HG02943 (cell line): Measurements from ENCODE around the gene SHMT2.

Experiments
- ATAC-seq: cut with Tn5 transposase; IDR thresholded peaks from one replicate; pipeline ENCODE4 v1.9.1; 2021; ENCODE audit warnings: mild to moderate bottlenecking, low read depth, moderate library complexity; ENCODE audit not compliant: unreplicated experiment

SHMT2 gene

DNA sequence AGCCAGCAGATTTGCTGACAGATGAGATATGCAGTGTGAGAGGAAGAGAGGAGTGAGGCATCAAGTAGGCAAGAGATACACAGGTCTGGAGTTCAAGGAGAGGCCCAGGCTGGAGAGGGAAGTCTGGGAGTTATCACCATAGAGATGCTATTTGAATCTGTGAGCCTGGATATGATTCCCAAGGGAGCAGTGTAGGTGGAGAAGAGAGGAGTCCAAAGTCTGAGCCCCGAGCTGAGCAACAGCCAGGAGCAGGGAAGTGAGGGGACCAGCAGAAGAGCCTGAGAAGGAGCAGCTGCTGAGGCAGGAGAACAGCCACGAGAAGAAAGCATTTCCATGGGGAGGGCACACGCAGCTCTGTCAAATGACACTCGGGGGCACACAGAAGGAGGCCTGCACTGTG lies 33.1 kb upstream of the SHMT2 start:
- no peak for ATAC-seq

DNA sequence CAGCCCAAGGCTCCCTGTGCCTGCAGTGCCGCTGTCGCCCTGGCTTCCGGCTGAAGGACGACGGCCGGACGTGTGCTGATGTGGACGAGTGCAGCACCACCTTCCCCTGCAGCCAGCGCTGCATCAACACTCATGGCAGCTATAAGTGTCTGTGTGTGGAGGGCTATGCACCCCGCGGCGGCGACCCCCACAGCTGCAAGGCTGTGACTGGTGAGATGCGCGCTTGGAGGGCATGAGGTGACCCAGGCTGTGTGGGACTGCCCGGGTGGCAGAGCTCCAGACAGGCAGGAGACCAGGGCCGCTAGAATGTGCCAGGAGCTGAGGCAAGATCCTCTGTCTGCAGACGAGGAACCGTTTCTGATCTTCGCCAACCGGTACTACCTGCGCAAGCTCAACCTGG lies 32.6 kb upstream of the SHMT2 start:
- no peak for ATAC-seq

DNA sequence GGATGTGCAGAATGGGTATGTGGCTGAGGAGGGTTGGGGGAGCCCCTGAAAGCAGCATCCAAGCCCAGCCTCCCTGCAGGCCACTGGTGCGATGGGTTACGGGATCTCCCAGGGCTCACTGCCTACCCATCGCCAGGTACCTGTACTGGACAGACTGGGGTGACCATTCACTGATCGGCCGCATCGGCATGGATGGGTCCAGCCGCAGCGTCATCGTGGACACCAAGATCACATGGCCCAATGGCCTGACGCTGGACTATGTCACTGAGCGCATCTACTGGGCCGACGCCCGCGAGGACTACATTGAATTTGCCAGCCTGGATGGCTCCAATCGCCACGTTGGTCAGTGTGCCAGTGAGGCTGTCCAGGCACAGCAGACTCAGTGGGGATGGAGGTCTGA lies 31.2 kb upstream of the SHMT2 start:
- no peak for ATAC-seq

DNA sequence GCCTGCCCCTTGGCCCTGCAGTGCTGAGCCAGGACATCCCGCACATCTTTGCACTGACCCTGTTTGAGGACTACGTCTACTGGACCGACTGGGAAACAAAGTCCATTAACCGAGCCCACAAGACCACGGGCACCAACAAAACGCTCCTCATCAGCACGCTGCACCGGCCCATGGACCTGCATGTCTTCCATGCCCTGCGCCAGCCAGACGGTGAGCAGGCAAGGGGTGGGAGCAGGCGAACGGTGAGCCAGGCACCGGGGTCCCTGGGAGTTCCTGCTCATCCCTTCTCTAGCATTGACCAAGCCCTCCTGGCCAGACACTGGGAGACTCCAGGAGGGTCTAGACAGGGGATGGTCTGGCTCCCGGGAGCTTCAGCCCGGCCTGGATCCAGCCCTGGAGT lies 30.3 kb upstream of the SHMT2 start:
- no peak for ATAC-seq

DNA sequence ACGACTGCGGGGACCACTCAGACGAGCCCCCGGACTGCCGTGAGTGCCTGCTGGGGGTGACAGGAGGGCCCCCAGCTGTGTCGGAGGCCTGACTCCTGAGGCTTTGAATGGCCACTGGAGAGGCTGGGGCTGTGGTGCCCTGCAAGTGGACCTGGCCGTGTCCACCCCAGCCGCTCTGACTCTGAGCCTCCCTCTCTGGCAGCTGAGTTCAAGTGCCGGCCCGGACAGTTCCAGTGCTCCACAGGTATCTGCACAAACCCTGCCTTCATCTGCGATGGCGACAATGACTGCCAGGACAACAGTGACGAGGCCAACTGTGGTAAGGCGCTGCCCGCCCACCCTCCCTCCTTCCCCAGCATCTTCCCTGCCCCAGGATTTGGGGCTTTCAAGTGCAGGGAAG lies 29.0 kb upstream of the SHMT2 start:
- no peak for ATAC-seq

DNA sequence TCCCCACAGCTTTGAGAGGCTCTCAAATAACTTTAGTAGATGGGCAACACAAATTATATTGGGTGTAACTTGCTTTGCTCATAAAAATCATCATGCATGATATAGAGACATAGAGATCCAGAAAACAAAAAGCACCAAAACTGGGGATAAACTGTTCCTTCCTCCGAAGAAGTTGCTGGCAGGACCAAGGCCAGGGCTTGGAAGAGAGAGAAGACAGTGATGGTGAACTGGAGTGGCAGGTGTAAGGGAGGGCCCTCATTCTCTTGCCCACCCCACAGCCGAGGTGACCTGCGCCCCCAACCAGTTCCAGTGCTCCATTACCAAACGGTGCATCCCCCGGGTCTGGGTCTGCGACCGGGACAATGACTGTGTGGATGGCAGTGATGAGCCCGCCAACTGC lies 28.3 kb upstream of the SHMT2 start:
- no peak for ATAC-seq

DNA sequence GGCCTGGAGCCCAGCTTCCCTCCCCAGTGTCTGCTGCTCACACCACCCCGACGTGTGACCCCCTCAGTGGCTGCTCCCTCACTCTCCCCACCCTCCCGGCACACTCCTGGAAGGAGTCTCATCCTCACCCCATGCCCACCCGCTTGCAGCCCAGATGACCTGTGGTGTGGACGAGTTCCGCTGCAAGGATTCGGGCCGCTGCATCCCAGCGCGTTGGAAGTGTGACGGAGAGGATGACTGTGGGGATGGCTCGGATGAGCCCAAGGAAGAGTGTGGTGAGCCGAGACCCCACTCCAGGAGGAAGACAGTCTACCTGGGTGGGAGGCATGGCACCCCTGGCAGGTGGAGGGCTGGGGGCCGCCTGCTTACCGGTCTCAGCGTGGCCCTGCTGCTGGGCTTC lies 27.9 kb upstream of the SHMT2 start:
- no peak for ATAC-seq

DNA sequence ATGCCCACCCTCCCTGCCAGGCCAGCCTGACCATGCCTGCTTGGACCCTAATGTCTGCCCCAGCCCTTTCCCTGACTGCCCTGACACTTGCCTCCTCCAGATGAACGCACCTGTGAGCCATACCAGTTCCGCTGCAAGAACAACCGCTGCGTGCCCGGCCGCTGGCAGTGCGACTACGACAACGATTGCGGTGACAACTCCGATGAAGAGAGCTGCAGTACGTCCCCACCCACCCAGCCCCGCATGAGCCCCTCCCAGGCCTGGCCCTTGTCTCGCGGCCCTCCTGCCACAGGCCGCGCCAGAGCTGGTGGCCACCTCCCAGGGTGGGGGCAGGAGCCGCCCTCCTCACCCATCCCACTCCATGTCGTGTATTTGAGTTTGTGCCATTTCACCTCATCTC lies 27.2 kb upstream of the SHMT2 start:
- no peak for ATAC-seq

DNA sequence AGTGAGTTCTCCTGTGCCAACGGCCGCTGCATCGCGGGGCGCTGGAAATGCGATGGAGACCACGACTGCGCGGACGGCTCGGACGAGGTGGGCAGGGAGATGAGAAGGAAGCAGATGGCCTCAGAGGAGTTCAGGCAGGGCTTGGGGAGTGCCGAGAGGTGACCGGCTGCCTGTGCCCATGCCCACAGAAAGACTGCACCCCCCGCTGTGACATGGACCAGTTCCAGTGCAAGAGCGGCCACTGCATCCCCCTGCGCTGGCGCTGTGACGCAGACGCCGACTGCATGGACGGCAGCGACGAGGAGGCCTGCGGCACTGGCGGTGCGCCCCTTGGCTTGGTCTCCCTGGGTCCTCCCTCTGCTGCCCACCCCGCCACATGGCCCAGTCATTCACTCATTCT lies 26.3 kb upstream of the SHMT2 start:
- no peak for ATAC-seq

DNA sequence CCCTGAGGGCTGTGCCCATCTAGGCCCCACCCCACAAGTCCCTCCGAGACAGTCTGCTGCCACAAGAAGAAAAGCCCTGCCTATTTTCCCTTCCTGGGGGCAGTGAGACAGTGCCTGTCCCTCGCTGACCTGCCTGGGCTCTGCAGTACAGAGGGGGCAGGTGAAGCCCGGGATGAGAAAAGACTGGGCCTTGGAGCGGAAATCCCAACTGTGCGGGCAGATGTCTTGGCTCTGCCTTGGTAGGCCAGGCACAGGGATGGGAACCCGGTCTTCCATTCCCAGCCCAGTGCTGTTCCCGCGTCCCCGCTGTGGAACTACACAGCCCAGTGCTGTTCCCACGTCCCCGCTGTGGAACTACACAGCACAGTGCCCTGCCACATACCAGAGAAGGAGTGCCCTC lies 25.7 kb upstream of the SHMT2 start:
- no peak for ATAC-seq

DNA sequence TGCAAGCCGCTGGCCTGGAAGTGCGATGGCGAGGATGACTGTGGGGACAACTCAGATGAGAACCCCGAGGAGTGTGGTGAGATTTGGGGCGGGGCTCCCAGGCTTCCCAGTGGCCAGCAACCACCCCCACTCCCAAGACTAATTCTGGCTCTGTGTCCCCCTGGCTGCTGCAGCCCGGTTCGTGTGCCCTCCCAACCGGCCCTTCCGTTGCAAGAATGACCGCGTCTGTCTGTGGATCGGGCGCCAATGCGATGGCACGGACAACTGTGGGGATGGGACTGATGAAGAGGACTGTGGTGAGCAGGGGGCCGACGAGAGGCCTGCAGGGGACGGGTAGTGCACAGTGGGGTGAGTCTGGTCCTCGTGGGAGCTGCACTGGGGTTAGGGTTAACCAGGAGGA lies 25.1 kb upstream of the SHMT2 start:
- ATAC-seq, result no peak

DNA sequence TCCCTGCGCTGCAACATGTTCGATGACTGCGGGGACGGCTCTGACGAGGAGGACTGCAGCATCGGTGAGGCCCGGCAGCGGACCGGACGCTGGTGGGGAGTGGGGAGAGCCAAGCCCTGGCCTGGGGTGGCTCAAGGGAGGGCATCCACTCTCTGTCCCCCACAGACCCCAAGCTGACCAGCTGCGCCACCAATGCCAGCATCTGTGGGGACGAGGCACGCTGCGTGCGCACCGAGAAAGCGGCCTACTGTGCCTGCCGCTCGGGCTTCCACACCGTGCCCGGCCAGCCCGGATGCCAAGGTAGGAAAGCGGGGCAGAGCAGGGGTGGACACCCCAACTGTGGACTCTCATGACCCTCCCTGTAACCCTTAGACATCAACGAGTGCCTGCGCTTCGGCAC lies 24.3 kb upstream of the SHMT2 start:
- no peak for ATAC-seq

DNA sequence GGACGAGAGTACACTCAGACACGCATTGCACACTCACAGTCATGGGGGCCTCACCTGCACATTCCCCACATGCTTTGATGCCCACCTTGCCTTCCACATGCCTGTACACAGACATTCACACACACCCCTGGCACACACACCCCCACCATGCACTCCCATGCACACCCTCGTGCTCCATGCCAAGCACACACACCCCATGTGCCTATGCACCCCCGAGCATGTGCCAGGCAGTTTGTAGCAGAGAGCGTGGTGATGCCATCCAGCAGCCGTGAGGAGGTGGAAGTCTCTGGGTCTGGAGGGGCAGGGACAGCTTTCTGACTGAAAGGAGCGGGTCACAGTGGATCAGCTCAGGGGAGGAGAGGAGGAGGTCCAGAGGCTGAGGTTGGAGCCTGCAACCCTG lies 23.6 kb upstream of the SHMT2 start:
- no peak for ATAC-seq

DNA sequence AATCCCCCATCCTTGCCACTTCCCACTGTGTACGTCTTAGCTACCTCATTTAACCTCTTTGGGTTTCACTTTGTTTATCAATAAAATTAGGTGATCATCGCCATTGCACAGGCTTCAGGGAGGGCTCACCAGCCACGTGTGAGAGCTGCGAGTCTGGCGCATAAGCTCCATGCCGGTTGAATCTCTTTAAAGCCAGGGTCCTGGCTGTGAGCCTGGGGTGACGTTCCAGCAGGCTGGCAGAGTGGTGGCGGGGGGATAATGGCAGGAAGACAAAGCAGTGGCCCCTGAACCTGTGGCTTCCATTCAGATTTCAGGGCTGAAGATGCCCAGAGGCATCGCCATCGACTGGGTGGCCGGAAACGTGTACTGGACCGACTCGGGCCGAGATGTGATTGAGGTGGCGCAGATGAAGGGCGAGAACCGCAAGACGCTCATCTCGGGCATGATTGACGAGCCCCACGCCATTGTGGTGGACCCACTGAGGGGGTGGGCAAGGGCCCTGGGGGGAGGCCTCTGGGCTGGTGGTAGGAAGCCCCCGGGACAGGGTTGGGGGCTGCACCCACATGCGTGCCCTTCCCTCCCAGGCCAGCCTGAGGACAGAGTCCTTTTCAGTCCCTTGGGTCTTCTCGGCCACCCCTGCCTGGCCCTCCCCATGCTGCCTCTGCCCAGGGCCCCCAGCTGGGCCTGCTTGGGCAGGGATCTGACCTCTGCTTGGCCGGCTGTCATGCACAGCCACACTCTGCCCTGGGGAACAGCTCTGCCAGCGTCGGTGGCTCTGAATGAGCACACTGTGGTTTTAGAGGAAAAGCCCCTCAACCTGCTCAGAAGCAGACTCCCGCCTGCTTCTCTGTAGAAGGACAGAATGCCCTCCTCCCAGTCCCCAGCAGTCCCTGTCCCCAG lies 21.5 kb upstream of the SHMT2 start:
- ATAC-seq, result no peak

DNA sequence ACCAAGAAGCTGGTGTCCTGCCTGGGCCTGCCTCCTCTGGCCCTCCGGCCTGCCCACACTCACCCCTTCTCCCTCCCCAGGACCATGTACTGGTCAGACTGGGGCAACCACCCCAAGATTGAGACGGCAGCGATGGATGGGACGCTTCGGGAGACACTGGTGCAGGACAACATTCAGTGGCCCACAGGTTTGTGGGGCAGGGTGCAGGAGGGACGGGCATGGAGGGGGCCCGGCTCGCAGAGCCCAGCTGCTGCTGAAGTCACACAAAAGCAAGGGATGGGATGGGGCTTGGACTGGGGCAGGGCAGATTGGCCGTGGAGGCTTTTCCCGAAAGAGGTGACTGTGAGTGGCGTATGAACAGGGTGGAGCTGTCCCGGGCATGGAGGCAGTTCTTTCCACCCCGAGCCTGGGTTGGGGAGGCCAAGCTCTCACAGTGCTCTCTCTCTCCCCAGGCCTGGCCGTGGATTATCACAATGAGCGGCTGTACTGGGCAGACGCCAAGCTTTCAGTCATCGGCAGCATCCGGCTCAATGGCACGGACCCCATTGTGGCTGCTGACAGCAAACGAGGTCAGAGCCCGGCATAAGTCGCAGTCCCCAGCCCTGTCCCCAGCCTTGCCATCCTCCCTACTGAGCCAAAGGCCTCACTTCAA lies 20.8 kb upstream of the SHMT2 start:
- no peak for ATAC-seq

DNA sequence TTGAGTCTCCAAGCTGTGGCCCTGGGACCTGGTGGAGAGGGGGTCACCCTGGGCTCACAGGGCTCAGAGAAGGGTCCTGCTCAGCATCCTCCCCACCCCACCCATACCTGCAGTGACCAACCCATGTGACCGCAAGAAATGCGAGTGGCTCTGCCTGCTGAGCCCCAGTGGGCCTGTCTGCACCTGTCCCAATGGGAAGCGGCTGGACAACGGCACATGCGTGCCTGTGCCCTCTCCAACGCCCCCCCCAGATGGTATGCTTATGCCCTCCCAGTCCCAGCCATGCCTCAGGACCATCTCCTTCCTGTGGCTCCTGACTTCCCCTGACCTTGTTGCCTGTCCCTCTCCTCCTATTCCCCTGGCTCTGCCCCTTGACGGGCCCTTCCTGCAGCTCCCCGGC lies 19.6 kb upstream of the SHMT2 start:
- no peak for ATAC-seq

DNA sequence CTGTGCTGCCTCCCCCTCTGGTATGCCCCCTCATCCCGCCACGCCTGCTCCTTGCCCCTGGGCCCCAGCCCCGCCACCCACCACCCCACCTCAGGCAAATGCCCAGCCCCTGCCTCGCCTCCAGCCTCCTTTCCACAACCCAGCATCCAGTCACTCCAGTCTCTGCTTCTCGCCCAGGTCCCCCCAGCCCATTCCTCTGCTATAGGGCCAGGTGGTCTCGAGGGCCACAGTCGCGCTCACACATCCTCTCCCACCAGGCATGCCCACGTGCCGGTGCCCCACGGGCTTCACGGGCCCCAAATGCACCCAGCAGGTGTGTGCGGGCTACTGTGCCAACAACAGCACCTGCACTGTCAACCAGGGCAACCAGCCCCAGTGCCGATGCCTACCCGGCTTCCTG lies 19.1 kb upstream of the SHMT2 start:
- ATAC-seq, result no peak

DNA sequence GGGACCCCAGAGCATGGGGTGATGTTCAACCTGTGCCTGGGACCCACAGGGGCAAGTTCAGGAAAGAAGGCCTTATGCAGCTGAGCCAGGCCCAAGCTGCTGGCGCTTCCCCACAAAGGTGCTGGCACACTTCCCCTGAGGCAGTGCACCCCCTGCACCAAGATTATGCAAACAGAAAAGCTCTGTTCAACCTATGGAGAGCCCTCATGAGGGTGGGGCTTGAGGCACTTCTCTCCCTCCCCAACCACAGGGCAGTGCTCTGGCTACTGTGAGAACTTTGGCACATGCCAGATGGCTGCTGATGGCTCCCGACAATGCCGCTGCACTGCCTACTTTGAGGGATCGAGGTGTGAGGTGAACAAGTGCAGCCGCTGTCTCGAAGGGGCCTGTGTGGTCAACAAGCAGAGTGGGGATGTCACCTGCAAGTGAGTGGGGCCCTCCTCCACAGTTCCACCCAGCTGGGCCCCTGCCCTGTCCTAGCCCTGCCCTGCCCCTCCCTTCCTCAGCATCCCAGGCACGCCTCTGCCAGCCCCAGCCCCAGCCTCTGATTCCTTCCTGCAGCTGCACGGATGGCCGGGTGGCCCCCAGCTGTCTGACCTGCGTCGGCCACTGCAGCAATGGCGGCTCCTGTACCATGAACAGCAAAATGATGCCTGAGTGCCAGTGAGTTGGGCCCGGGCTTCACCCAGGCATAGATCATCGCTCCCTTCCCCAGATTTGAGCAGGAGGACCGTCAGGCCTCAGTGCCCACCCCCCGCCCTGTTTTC lies 18.4 kb upstream of the SHMT2 start:
- ATAC-seq, result no peak

DNA sequence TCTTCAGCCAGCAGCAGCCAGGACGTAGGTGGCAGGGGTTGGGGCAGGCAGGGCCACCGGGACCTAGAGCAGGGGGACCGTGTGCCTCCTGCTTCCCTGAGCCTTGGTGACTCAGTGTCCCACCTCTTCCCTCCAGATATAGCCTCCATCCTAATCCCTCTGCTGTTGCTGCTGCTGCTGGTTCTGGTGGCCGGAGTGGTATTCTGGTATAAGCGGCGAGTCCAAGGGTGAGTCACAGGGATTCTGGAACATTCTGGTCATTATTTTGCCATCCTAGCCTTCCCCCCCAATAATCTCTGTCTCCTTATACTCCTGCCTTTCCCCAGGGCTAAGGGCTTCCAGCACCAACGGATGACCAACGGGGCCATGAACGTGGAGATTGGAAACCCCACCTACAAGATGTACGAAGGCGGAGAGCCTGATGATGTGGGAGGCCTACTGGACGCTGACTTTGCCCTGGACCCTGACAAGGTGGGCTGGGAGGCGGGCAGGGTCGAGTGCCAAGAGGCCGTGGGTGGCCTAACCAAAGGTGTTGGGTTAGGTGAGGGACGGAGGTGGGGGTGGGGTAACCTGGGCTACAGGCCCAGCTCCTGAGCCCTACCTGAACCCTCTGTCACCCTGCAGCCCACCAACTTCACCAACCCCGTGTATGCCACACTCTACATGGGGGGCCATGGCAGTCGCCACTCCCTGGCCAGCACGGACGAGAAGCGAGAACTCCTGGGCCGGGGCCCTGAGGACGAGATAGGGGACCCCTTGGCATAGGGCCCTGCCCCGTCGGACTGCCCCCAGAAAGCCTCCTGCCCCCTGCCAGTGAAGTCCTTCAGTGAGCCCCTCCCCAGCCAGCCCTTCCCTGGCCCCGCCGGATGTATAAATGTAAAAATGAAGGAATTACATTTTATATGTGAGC lies 17.5 kb upstream of the SHMT2 start:
- no peak for ATAC-seq

DNA sequence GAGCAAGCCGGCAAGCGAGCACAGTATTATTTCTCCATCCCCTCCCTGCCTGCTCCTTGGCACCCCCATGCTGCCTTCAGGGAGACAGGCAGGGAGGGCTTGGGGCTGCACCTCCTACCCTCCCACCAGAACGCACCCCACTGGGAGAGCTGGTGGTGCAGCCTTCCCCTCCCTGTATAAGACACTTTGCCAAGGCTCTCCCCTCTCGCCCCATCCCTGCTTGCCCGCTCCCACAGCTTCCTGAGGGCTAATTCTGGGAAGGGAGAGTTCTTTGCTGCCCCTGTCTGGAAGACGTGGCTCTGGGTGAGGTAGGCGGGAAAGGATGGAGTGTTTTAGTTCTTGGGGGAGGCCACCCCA lies 16.8 kb upstream of the SHMT2 start:
- ATAC-seq, result no peak
